Activated CD4-positive, CD25-positive, alpha-beta regulatory T cell (primary cell): ENCODE measurements around the gene KRCC1.
"Not testable (repeated sequence)": the region's sequence is repeated elsewhere in the genome, so short reads cannot be mapped to it uniquely, and the experiment has no call there.

Source experiments
- DNase-seq, 4 experiments: peaks; one replicate each; lab custom pipeline; 2025; lab: John Stamatoyannopoulos, UW

The KRCC1 gene

GRCh38 chr2:88000474-88000873 is 55.1 kb downstream of the KRCC1 start:
- not testable (repeated sequence) for DNase-seq

- no peak for DNase-seq
These were observed 59.0 kb downstream of the KRCC1 start for GRCh38 chr2:87996570-87996969.

DNA sequence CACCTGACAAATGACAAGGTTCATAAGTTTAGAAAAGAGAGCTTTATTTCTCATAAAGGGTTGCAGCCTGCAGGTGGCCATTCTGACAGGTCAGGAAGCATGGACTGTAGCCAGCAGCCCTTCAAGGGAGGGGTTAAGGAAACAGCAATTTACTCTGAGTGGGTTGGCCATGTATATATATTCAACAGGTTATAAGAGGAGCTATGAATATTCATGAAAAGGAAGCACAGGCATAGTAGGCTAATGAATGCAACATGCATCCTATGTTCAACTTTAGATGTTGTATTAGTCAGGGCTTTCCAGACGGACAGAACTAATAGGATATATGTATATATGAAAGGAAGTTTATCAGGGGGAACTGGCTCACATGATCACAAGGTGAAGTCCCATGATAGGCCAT is 59.8 kb downstream of the KRCC1 start:
- DNase-seq = no peak

DNA sequence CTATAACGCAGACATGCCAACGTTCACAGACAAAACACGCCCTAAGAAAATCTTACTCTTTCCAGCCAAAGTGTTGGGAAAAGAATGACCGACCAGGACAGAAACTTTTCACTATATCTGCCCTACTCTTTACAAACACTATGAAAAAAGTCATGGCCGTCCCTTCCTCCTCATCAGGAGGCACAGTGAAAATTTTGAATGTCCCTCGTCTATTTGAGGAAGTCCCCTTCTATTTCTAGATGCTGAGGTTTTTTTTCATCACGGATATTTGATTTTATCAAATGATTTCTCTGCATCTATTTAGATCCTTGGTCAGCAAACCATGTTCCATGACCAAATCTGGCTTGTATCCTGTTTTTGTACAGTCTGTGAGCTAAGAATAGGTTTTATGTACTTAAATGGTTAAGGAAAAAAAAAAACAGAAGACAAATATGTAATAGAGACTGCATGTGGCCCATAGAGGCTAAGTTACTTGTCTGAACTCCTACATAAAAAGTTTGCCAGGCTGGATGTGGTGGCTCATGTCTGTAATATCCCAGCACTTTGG is 61.2 kb downstream of the KRCC1 start:
- DNase-seq = not testable (repeated sequence)

GRCh38 chr2:87992569-87992968 is 63.0 kb downstream of the KRCC1 start:
- not testable (repeated sequence) for DNase-seq

GRCh38 chr2:87987473-87987872 is 68.1 kb downstream of the KRCC1 start:
- not testable (repeated sequence) for DNase-seq

- DNase-seq = not testable (repeated sequence)
These were observed 69.7 kb downstream of the KRCC1 start for GRCh38 chr2:87985902-87986301.

DNA sequence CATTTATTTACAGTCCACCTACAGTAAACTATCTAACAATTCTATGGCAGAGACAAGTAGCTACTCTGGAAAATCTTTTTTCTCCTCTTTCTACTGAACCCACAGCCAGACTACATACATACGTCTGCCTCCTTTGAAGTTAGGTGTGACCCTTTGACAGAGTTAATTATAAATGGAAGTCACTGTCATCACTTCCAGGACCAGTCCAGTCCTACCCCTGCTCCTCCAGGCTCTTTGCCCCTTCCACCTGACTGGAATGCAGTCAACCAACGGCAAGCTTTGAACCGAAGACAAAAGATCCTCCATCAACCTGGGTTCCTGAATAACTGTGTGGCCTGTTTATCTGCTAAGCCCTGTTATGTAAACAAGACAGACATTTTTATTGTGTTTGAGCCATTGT is 74.4 kb downstream of the KRCC1 start:
- not testable (repeated sequence) for DNase-seq
